GM18505 (cell line): ENCODE results near the gene RPL10A.

Experiments used
- ATAC-seq: cut with Tn5 transposase; IDR thresholded peaks from one replicate; pipeline ENCODE4 v1.9.1; 2021; ENCODE audit not compliant: unreplicated experiment
- POLR2A ChIP-seq: IDR thresholded peaks from 4 replicates; pipeline ENCODE4 v1.6.1; 2011; ENCODE audit warnings: borderline replicate concordance; ENCODE audit not compliant: insufficient read depth, insufficient read length; ENCODE audit errors: extremely low read depth

RPL10A gene

DNA sequence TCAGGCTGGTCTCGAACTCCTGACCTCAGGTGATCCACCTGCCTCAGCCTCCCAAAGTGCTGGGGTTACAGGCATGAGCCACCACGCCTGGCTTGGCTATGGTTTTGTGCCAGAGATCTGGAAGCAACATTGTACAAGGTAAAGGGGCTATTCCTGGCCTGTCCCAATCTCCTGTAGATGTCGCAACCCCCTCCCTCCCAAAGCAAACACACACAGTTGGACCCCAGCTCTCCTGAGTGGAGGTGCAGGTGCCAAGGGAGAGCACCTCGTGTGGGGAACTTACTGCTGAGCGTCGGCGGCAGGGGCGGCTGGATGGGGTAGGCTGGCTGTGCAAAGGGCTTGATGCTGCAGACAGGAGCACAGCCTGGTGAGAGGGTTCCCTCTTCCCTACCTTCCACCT is 8.8 kb downstream of the RPL10A start:
- no peak for ATAC-seq
- TF ChIP-seq POLR2A = no peak

DNA sequence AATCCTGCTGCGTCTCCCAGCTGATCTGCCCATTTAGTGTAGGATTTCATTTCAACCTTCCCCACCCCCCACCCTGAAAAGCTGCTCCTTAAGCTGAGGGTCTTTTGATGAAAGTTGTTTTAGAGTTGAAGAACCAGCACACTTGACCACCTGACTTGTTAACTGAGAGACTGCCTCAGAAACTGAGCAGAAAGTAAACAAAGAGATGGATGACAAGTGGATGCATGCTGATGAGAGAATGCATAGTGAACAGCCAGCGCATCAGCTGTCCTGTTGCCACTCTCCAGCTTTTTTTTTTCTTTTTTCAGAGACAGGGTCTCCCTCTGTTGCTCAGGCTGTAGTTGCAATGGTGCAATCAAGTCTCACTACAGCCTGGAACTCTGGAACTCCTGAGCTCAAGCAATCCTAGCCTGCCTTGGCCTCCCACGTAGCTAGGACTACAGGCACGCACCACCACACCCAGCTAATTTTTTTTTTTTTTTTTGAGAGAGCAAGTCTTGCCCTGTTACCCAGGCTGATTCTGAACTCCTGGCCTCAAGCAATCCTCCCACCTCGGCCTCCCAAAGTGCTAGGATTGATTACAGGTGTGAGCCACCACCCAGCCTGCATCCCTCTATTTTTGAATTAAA is 9.5 kb downstream of the RPL10A start:
- no peak for ATAC-seq
- no peak for TF ChIP-seq POLR2A

DNA sequence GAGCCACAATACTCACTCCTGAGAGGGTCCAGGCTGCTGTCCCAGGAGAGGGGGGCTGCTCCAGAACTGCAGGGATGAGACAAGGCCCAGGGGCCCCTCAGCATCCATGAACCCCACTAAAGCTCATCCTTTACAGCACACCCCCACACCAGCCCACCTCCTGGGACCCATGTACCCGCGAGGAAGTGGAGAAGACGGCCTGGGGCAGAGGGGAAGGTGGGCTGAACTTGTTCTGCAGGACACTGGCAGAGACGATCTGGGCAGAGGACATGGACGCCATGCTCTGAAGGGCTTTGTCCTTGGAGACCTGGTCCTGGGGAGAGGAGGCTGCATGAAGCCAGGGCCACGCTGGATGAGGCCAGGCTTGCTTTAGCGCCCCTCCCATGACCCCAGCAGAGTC is 10.1 kb downstream of the RPL10A start:
- TF ChIP-seq POLR2A = no peak
- ATAC-seq = no peak

DNA sequence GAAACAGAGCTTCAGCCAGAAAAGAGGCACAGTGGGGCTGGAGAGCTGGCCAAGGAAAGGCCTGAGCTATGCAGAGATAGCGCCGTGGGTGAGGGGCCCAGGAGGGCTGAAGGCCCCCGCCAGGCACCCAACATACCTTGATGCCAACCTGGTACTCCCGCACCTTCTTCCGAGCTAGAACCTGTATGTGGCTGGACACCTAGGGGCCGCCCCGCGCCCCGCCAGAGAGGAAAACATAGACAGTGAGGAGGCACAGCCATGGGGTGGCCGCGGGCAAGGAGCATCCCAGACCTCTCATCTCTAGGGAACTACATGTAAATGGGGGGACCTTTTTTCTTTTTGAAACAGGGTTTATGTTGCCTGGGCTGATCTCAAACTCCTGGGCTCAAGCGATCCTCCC is 12.0 kb downstream of the RPL10A start:
- no peak for ATAC-seq
- TF ChIP-seq POLR2A = no peak

DNA sequence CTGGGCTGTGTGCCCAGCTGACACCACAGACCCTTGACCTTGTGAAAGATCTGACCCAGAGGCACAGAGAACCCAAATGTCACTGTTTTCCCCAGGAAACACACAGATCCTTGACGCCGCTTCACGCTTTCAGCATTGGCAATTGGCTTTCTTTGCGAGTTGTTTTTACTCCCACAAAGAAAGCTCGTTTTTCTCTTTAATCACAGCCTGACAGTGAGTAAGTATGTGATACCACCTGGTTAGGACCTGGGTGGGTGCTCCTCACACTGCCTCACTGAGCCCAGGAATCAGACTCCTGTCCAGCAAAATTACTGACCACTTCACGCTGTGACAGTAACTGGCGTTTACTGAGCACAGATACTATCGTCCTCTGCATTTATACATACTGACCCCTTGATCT is 13.0 kb downstream of the RPL10A start:
- ATAC-seq = no peak
- no peak for TF ChIP-seq POLR2A

DNA sequence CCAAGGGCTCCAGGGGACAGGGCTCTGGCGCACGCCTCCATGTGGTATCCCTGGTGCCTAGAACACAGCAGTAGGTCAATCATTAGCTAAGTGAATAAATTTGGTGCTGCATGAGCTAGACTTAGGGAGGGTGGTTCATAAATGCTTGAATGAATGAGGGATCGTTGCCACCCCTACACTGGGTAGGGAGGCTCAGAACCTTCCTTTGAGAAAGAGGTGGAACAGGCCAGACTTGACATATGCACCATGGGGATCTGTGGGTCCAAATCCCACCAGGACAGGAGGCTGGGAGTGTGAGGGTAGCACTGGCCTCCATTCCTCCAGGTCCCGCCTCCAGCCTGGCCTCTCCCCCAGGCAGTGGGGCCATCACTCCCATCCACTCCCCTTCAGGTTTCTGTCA is 14.9 kb downstream of the RPL10A start:
- TF ChIP-seq POLR2A = no peak
- no peak for ATAC-seq

DNA sequence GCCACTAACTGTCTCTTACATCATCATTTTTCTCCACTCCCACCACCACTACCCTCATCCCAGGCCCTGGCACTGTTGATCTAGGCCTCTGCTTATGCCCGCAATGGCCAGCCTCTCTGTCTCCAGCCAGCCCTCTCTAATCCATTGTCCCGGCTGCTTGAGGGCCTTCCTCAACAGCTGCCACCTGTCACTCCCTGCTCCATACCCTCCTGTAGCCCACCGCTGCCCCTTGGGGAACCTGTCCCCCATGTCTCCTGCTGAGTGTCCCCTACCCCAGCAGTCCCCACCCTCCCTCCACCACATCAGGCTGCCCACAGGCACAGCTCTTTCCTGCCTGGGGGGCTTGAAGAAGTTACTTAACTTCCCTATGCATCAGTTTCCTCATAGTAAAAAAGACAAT is 15.3 kb downstream of the RPL10A start:
- no peak for ATAC-seq
- no peak for TF ChIP-seq POLR2A

DNA sequence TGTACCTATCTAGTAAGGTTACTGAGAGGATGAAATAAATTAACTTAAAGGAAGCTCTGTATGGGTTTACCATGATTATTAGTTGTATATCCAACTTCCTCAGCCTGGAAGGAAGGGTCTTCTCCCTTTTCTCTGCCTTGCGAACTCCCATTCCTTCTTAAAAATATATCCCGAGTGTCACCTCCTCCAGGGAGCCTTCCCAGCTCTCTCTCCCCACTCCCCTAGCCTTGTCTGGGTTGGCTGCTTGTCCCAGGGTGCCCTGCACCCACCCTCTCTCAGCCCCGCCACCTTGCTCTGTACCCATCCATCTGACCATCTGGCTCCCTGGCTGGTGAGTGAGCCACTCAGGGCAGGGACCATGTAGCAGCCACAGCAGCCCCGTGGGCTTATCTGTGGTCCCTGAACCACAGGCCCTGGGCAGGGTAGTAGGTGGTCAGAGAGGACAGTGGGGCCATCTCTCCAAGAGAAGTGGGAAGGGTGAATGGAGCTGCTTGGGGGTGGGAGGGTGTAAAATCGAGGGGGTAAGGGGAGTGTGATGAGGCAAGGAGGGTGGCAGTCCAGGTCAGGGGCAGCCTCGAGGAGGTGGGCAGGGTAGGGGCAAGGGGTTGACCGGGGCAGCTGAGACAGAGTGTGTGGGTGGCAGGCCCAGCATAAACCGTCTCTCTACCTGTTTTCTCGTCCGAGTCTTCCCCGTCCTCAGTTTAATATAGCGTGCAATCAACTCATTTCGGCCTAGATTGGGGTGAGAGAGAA is 15.9 kb downstream of the RPL10A start:
- ATAC-seq = no peak
- TF ChIP-seq POLR2A = no peak

DNA sequence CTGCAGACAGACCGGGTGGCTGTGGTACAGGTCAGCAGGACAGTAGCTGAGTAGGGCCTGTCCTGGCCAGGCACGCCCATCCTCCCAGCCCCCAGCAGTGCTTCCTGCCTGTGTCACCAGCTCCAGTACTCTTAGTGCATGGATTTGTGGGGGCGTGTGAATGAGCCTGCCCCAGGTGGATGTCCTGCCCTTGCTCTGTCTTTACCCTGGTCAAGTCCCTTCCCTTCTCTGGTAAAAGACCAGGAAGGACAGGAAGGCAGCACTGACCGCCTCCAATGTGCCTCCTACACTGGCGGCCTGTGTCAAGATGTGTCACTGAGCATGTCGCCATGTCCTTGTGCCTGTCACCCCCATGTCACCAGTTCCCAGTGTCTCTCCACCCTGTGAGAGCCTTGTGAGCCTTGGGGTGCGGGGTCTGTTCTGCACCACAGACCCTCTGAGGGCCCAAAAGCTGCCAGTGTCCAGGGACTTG is 16.8 kb downstream of the RPL10A start:
- no peak for ATAC-seq
- no peak for TF ChIP-seq POLR2A

DNA sequence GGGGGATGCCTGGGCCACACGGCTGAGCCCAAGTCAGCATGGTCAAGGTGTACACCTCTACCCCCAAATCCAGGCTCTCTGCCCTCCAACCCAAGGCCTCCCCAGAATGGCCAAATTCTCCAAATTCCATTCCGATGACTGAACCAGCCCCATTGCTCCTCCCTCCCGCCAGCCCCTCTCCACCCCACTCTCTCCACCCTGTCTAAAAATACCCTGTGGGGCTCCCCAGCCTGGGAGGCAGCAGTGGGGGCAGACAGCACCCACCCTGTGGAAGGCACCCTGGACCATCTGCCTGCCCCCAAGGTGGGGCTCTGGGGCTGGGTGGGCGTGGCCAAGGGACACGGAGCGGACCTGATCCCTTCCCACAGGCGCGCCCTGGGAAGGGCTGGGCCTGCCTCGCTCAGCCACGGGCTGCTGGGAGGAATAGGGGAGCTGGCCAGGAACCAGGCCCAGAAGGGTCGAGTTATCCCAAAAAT is 17.2 kb downstream of the RPL10A start:
- no peak for ATAC-seq
- no peak for TF ChIP-seq POLR2A

DNA sequence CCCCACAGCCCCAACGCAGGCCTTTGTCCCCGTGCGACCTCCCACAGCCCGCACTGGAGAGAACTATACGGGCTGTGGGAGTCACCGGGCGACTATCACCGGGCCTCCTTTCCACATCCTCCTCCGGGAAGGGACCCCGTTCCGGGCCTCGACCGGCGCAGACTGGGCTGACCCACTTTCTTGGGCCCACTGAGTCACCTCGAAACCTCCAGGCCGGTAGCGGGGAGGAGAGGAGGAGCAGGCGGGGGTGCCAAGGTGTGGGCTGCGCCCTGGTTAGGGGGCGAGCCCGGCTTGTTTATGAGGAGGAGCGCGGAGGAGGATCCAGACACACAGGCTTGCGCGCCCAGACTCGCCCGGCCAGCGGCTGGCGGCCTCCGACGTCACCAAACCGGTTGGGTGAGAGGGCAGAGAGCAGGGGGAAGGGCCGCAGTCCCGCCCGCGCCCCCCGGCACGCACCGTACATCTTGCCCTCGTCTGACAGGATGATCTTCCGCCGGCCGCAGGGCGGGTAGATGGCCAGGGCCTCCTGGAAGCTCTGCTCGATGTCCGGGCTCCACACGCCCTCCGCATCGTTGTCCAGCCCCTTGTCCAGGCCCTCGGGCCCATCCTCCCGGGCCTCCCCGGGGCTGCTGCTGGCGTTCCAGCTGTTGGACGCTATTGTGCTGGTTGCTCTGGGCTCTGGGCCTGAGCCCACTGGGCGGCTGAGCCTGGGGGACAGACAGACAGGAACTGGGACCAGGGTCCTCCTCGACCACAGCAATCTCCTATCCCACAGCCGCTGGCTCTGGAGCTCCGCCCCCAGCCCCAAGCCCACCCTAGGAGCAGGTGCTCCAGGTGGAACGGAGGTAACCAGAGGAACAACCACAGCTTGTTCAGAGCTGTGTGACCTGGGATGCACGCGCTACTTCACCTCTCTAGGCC is 18.1 kb downstream of the RPL10A start:
- no peak for ATAC-seq
- no peak for TF ChIP-seq POLR2A

DNA sequence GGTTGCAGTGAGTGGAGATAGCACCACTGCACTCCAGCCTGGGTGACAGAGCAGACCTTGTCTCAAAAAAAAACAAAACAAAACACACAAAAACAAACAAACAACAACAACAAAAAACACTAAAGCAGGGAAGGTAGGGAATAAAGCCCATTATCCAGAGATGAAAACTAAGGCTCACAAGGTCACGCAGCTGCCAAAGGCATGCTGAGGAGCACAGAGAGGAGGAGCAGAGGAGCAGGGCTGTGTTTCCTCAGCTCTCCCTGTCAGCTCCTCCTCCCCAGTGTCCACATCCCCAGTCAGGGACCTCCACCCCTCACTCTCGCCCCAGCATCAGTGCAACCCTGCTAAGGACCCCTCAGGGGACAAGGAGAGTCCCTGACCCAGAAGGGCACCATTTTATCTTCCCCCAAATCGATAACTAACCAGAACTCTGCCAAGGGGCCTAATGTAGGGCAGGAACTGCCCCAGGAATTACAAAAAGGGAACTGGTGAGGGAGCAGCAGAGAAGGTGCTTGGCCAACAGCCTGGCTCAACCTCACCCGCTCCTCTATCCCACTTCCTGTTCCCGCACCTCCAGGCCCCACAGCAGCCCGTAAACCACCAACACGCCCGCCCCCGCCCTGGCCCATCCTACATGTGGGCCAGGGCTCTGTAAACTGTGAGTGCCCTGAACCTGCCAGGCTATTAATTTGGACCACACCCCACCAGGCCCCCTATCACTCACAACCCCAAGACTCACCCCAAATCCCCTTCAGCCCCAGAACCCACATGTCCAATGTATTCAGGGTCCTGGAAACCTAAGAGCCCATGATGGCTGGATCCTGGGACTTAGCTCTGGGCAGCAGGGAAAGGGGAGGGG is 19.7 kb downstream of the RPL10A start:
- TF ChIP-seq POLR2A = no peak
- ATAC-seq = no peak
